GM19438 (cell line): ENCODE measurements around the gene CA6.
"Not testable (repeated sequence)": the region's sequence is repeated elsewhere in the genome, so short reads cannot be mapped to it uniquely, and the experiment has no call there.

Experiments used
- ATAC-seq: cut with Tn5 transposase; IDR thresholded peaks from one replicate; pipeline ENCODE4 v1.9.1; 2021; ENCODE audit warnings: low read depth; ENCODE audit not compliant: unreplicated experiment

The CA6 gene

GRCh38 chr1:9004031-9004699, 58.5 kb downstream of the CA6 start:
- ATAC-seq = no peak

- no peak for ATAC-seq
Measured at GRCh38 chr1:9004700-9005394, 59.2 kb downstream of the CA6 start.

- ATAC-seq = no peak
Measured at GRCh38 chr1:9005395-9005708, 59.7 kb downstream of the CA6 start.

GRCh38 chr1:9006956-9007615, 61.4 kb downstream of the CA6 start:
- no peak for ATAC-seq

- no peak for ATAC-seq
Measured at GRCh38 chr1:9008236-9008635, 62.6 kb downstream of the CA6 start.

GRCh38 chr1:9009438-9010370, 64.0 kb downstream of the CA6 start:
- ATAC-seq = no peak

GRCh38 chr1:9010781-9011323, 65.2 kb downstream of the CA6 start:
- no peak for ATAC-seq

- no peak for ATAC-seq
Measured at GRCh38 chr1:9013819-9014218, 68.2 kb downstream of the CA6 start.

GRCh38 chr1:9014475-9015375, 69.1 kb downstream of the CA6 start:
- ATAC-seq = no peak

- ATAC-seq = no peak
Measured at GRCh38 chr1:9016455-9016854, 70.8 kb downstream of the CA6 start.

GRCh38 chr1:9018333-9018732, 72.7 kb downstream of the CA6 start:
- ATAC-seq = no peak

- ATAC-seq = no peak
Measured at GRCh38 chr1:9019896-9020295, 74.2 kb downstream of the CA6 start.

GRCh38 chr1:9020305-9020704, 74.6 kb downstream of the CA6 start:
- no peak for ATAC-seq

GRCh38 chr1:9022026-9022738, 76.5 kb downstream of the CA6 start:
- not testable (repeated sequence) for ATAC-seq

GRCh38 chr1:9022773-9023172, 77.1 kb downstream of the CA6 start:
- ATAC-seq = no peak
